GM21576 (cell line): ENCODE results near the gene ECD.
"Not testable (repeated sequence)": the region's sequence is repeated elsewhere in the genome, so short reads cannot be mapped to it uniquely, and the experiment has no call there.

ENCODE experiments used
- ATAC-seq: cut with Tn5 transposase; IDR thresholded peaks from one replicate; pipeline ENCODE4 v1.9.1; 2021; ENCODE audit warnings: mild to moderate bottlenecking, moderate library complexity; ENCODE audit not compliant: unreplicated experiment

The ECD gene

GRCh38 chr10:73161079-73161478 lies 6.7 kb downstream of the ECD start:
- ATAC-seq: no peak

GRCh38 chr10:73159038-73159648 lies 8.7 kb downstream of the ECD start:
- no peak for ATAC-seq

- ATAC-seq: no peak
Measured at GRCh38 chr10:73156054-73156453, 11.8 kb downstream of the ECD start.

GRCh38 chr10:73152009-73152408 lies 15.8 kb downstream of the ECD start:
- ATAC-seq: no peak

- ATAC-seq: not testable (repeated sequence)
Measured at GRCh38 chr10:73150633-73151413, 17.0 kb downstream of the ECD start.

- ATAC-seq: no peak
Measured at GRCh38 chr10:73141603-73142002, 26.2 kb downstream of the ECD start.

GRCh38 chr10:73139251-73139650 lies 28.6 kb downstream of the ECD start:
- no peak for ATAC-seq

GRCh38 chr10:73136627-73137026 lies 31.2 kb downstream of the ECD start:
- no peak for ATAC-seq

- no peak for ATAC-seq
Measured at GRCh38 chr10:73134727-73135126, 33.1 kb downstream of the ECD start.

GRCh38 chr10:73131913-73132686 lies 35.7 kb downstream of the ECD start:
- ATAC-seq: no peak

GRCh38 chr10:73131301-73131700 lies 36.5 kb downstream of the ECD start:
- ATAC-seq: no peak

GRCh38 chr10:73126343-73126742 lies 41.5 kb downstream of the ECD start:
- no peak for ATAC-seq

- no peak for ATAC-seq
Measured at GRCh38 chr10:73119952-73120351, 47.9 kb downstream of the ECD start.

GRCh38 chr10:73119457-73119856 lies 48.4 kb downstream of the ECD start:
- ATAC-seq: no peak

- ATAC-seq: peak; percentile 89
Measured at GRCh38 chr10:73117976-73118743, 49.6 kb downstream of the ECD start.

GRCh38 chr10:73116017-73116416 lies 51.8 kb downstream of the ECD start:
- ATAC-seq: no peak

- no peak for ATAC-seq
Measured at GRCh38 chr10:73113551-73113950, 54.3 kb downstream of the ECD start.

GRCh38 chr10:73112032-73112431 lies 55.8 kb downstream of the ECD start:
- ATAC-seq: not testable (repeated sequence)

GRCh38 chr10:73110345-73110849 lies 57.4 kb downstream of the ECD start, which contains the start of gene NUDT13:
Gene NUDT13, plus strand, starts transcription at chr10:73110455. Its CDS starts 3,911 bp downstream, at chr10:73114366.
- ATAC-seq: peak; percentile 71

GRCh38 chr10:73109248-73109652 lies 58.6 kb downstream of the ECD start:
- ATAC-seq: not testable (repeated sequence)

- no peak for ATAC-seq
Measured at GRCh38 chr10:73106301-73106700, 61.5 kb downstream of the ECD start.
